ENCODE results near the gene IQGAP1. TPM values are rescaled to one million over a fixed set of nuclear protein-coding genes. Genes with fewer than 3 reads are reported as not detected.
A peak's percentile ranks its signal among the peaks of the same experiment; 100 is the strongest.

The IQGAP1 gene
- total and polyA plus RNA-seq, 2 experiments from 2014 or later: 65.8 to 125 TPM

- peaks cover 39% of the 10 kb centered on the region for H3K4me1 ChIP-seq (ENCODE audit: insufficient read depth)
Measured at GRCh38 chr15:90419738-90420406, 31.8 kb downstream of the IQGAP1 start.

GRCh38 chr15:90420451-90420850 is 32.4 kb downstream of the IQGAP1 start:
- peaks cover 4% of the 10 kb centered on the region for H4K20me1 ChIP-seq (ENCODE audit: insufficient read depth, poor library complexity, severe bottlenecking)
- no peak overlapping the region for H2AFZ ChIP-seq
- H3K27me3 ChIP-seq: no peaks in the 10 kb centered on the region
- peak overlapping the region; percentile 79 for H3K27ac ChIP-seq
- peaks cover 40% of the 10 kb centered on the region for H3K4me1 ChIP-seq (ENCODE audit: insufficient read depth)
- 95% methylated on average over 1 of the region's 1 CpG for WGBS (ENCODE audit: low lambda C conversion rate, missing lambda C conversion rate)
- H3K4me3 ChIP-seq: no peak overlapping the region
- peaks cover 94% of the 10 kb centered on the region for H3K79me2 ChIP-seq
- H3K9me3 ChIP-seq (ENCODE audit: low read depth): no peaks in the 10 kb centered on the region
- H3K9me2 ChIP-seq (replicated peaks; ENCODE audit: insufficient read depth): no peaks in the 10 kb centered on the region
- H3K36me3 ChIP-seq (replicated peaks; ENCODE audit: insufficient read depth, low read depth): no peaks in the 10 kb centered on the region
- TF ChIP-seq EZH2phosphoT487 (IDR thresholded peaks at IDR 0.05; ENCODE audit: low read depth, severe bottlenecking, unreplicated experiment) (no peak), EZH2 (IDR thresholded peaks at IDR 0.05; ENCODE audit: borderline replicate concordance) (no peak)
- TF ChIP-seq, protein P1, sequence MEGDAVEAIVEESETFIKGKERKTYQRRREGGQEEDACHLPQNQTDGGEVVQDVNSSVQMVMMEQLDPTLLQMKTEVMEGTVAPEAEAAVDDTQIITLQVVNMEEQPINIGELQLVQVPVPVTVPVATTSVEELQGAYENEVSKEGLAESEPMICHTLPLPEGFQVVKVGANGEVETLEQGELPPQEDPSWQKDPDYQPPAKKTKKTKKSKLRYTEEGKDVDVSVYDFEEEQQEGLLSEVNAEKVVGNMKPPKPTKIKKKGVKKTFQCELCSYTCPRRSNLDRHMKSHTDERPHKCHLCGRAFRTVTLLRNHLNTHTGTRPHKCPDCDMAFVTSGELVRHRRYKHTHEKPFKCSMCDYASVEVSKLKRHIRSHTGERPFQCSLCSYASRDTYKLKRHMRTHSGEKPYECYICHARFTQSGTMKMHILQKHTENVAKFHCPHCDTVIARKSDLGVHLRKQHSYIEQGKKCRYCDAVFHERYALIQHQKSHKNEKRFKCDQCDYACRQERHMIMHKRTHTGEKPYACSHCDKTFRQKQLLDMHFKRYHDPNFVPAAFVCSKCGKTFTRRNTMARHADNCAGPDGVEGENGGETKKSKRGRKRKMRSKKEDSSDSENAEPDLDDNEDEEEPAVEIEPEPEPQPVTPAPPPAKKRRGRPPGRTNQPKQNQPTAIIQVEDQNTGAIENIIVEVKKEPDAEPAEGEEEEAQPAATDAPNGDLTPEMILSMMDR (IDR thresholded peaks at IDR 0.05; ENCODE audit: poor library complexity): no peak
- H3K4me2 ChIP-seq: peak overlapping the region; percentile 28
- DNase-seq (ENCODE audit: low spot score): no peak

More at GRCh38 chr15:90419738-90420406, 31.8 kb downstream of the IQGAP1 start:
- Histone ChIP-seq H3K4me2 (peak overlapping the region; percentile 28), H4K20me1 (ENCODE audit: insufficient read depth, poor library complexity, severe bottlenecking) (peaks cover 4% of the 10 kb centered on the region), H3K9me3 (ENCODE audit: low read depth) (no peaks in the 10 kb centered on the region), H3K36me3 (replicated peaks; ENCODE audit: insufficient read depth, low read depth) (no peaks in the 10 kb centered on the region), H3K27ac (peak overlapping the region; percentile 79), H3K4me3 (no peak overlapping the region), H2AFZ (no peak overlapping the region), H3K27me3 (no peaks in the 10 kb centered on the region), H3K79me2 (peaks cover 94% of the 10 kb centered on the region), H3K9me2 (replicated peaks; ENCODE audit: insufficient read depth) (no peaks in the 10 kb centered on the region)
- TF ChIP-seq, protein P1 (IDR thresholded peaks at IDR 0.05; ENCODE audit: poor library complexity): no peak
- no peak for TF ChIP-seq EZH2phosphoT487 (IDR thresholded peaks at IDR 0.05; ENCODE audit: low read depth, severe bottlenecking, unreplicated experiment)
- TF ChIP-seq EZH2 (IDR thresholded peaks at IDR 0.05; ENCODE audit: borderline replicate concordance): no peak
- WGBS (ENCODE audit: low lambda C conversion rate, missing lambda C conversion rate): 58% methylated on average over 6 of the region's 6 CpGs
- DNase-seq (ENCODE audit: low spot score): peak; percentile 27

DNA sequence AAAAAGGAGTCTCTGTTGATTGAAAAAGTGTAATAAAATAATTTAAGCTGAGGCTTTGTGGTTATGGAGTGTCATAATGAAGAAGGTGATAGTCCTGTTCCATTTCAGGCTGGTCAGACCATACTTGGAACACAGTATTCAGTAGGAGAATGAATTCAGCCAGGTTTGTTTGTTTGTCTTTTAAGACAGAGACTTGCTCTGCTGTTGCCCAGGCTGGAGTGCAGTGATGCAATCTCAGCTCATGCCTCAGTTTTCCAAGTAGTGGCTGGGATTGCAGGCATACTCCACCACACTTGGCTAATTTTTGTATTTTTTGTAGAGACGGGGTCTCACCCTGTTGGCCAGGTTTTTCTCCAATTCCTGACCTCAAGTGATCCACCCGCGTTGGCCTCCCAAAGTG is 33.5 kb downstream of the IQGAP1 start:
- Histone ChIP-seq H3K9me2 (replicated peaks; ENCODE audit: insufficient read depth) (no peaks in the 10 kb centered on the region), H3K4me2 (no peak overlapping the region), H3K9me3 (ENCODE audit: low read depth) (no peaks in the 10 kb centered on the region), H3K4me1 (ENCODE audit: insufficient read depth) (peaks cover 48% of the 10 kb centered on the region), H3K27ac (no peak overlapping the region), H3K36me3 (replicated peaks; ENCODE audit: insufficient read depth, low read depth) (no peaks in the 10 kb centered on the region), H3K27me3 (no peaks in the 10 kb centered on the region), H2AFZ (no peak overlapping the region), H4K20me1 (ENCODE audit: insufficient read depth, poor library complexity, severe bottlenecking) (peaks cover 10% of the 10 kb centered on the region), H3K79me2 (peaks cover 95% of the 10 kb centered on the region), H3K4me3 (no peak overlapping the region)
- no peak for DNase-seq (ENCODE audit: low spot score)
- TF ChIP-seq EZH2phosphoT487 (IDR thresholded peaks at IDR 0.05; ENCODE audit: low read depth, severe bottlenecking, unreplicated experiment) (no peak), EZH2 (IDR thresholded peaks at IDR 0.05; ENCODE audit: borderline replicate concordance) (no peak)
- TF ChIP-seq, protein P1 (IDR thresholded peaks at IDR 0.05; ENCODE audit: poor library complexity): no peak
- WGBS (ENCODE audit: low lambda C conversion rate, missing lambda C conversion rate): 90% methylated on average over 3 of the region's 3 CpGs

All from hepatocyte (in vitro differentiated cells).